Esophagus squamous epithelium (tissue), 4 donors: ENCODE results near the gene ADGRE3.

Source experiments
- CTCF ChIP-seq, 6 experiments: fragments of 450-650 bp in 4 of 6; fragments of 200-600 bp in 2 of 6; sonication (generic) in 2 of 6; IDR thresholded peaks; one replicate each; pipeline ENCODE4 v1.5.1; 2016 to 2019; ENCODE audit warnings: antibody characterized with exemption in 6 of 6, mild to moderate bottlenecking in 4 of 6, moderate library complexity in 4 of 6
- POLR2A ChIP-seq, 4 donors: fragments of 450-650 bp; IDR thresholded peaks; one replicate each; pipeline ENCODE4 v1.6.1; 2017; ENCODE audit warnings: antibody characterized with exemption in 4 of 4, mild to moderate bottlenecking in 4 of 4, moderate library complexity in 3 of 4

- peak; percentile 56 to 86 (median 64) for TF ChIP-seq CTCF (IDR thresholded peaks at IDR 0.05)
- peak in 3 of 4 donors; percentile 9 to 64 (median 45) for TF ChIP-seq POLR2A (IDR thresholded peaks at IDR 0.05)
These were observed 102.8 kb downstream of the ADGRE3 start, which contains the start of gene NDUFB7 for GRCh38 chr19:14571695-14572490.
